SIG-M5 (cell line): ENCODE results near the gene NWD2.

Source experiments
- DNase-seq: peaks from one replicate; lab custom pipeline; 2025; lab: John Stamatoyannopoulos, UW

Gene NWD2

GRCh38 chr4:37438564-37439279, 194.2 kb downstream of the NWD2 start:
- no peak for DNase-seq

GRCh38 chr4:37439809-37440474, 195.4 kb downstream of the NWD2 start:
- DNase-seq = no peak

GRCh38 chr4:37440501-37440900, 196.0 kb downstream of the NWD2 start:
- no peak for DNase-seq

- no peak for DNase-seq
Observed at GRCh38 chr4:37441231-37442061, 196.9 kb downstream of the NWD2 start.

- no peak for DNase-seq
Observed at GRCh38 chr4:37442062-37442323, 197.4 kb downstream of the NWD2 start.

GRCh38 chr4:37443137-37443536, 198.6 kb downstream of the NWD2 start:
- DNase-seq = no peak

- DNase-seq = no peak
Observed at GRCh38 chr4:37445023-37445422, 200.5 kb downstream of the NWD2 start.

GRCh38 chr4:37446016-37446415, 201.5 kb downstream of the NWD2 start:
- no peak for DNase-seq

GRCh38 chr4:37447886-37448285, 203.3 kb downstream of the NWD2 start:
- DNase-seq = no peak

GRCh38 chr4:37450309-37450708, 205.8 kb downstream of the NWD2 start:
- no peak for DNase-seq

- no peak for DNase-seq
Observed at GRCh38 chr4:37450911-37451310, 206.4 kb downstream of the NWD2 start.

GRCh38 chr4:37451656-37452055, 207.1 kb downstream of the NWD2 start:
- no peak for DNase-seq

- DNase-seq = no peak
Observed at GRCh38 chr4:37452952-37453280, 208.4 kb downstream of the NWD2 start.

GRCh38 chr4:37453281-37453998, 208.9 kb downstream of the NWD2 start:
- no peak for DNase-seq

GRCh38 chr4:37453999-37454800, 209.7 kb downstream of the NWD2 start:
- no peak for DNase-seq

GRCh38 chr4:37455301-37456131, 211.0 kb downstream of the NWD2 start:
- no peak for DNase-seq

GRCh38 chr4:37461801-37462200, 217.3 kb downstream of the NWD2 start:
- no peak for DNase-seq

GRCh38 chr4:37463033-37463856, 218.7 kb downstream of the NWD2 start:
- no peak for DNase-seq

GRCh38 chr4:37464373-37465128, 220.0 kb downstream of the NWD2 start:
- no peak for DNase-seq
